NCI-H1092 treated with DMSO at 0.1 percent for 48 hours (cell line): ENCODE data around the gene AQP7.
"Not testable (repeated sequence)": the region's sequence is repeated elsewhere in the genome, so short reads cannot be mapped to it uniquely, and the experiment has no call there.

ENCODE experiments used
- DNase-seq: peaks from one replicate; lab custom pipeline; 2025; lab: John Stamatoyannopoulos, UW

AQP7 gene

DNA sequence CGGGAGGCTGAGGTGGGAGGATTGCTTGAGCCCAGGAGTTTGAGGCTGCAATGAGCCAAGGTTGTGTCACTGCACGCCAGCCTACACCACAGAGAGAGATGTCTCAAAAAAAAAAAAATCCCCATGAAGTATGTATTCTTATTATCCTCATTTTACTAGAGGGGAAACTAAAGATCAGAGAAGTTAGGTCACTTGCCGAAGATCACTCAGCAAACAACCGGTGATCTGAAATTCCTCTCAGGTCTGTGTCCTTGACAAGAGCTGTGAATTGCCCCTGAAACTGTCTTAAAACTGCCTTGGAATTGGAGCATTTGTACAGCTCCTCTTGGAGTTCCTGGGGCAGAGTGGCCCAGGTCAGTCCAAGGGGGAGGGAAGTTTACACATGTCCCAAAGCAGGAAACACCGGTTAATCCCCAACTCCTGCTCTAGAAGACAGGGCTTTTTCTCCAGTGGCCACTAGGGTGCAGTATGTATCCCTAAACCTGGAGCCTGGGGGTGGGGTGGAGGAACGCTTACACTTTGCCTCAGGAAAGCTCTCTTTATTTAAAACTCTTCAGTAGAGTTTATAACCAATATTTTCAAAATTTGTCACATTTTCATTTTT, 27.6 kb downstream of the AQP7 start:
- peak; percentile 63 for DNase-seq

DNA sequence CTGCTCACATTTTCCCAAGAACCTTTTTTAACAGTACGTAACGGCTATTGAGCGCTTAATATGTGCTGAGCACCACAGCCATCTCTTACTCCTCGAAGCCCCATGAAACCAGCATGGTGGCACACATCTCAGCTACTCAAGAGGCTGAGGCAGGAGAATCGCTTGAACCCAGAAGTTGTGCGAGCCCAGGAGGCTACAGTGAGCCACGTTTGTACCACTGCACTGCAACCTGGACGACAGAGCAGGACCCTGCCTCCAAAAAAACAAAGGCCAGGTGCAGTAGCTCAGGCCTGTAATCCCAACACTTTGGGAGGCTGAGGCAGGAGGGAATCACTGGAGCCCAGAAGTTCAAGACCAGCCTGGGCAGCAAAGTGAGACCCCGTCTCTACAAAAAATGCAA, 28.2 kb downstream of the AQP7 start:
- DNase-seq, result no peak

DNA sequence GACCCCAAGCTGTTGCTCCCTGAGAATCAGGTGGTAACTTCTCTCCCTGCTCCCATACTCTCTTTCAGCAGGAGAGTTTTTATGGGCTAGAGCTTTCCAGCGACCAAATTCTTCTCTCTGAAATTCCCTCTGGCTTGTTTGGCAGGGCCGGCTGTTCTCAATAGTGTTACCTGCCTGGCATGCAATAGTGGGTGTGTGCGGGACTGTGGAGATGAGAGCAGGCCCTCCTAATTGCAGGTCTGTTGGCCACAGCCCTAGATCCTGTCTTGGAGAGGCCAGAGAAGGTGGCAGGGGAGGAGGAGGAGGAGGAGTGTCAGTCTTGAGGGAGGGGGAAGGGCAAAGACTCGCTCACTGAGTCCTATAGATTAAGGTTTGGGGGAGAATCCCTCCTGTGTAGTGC, 29.5 kb downstream of the AQP7 start:
- DNase-seq, result no peak

DNA sequence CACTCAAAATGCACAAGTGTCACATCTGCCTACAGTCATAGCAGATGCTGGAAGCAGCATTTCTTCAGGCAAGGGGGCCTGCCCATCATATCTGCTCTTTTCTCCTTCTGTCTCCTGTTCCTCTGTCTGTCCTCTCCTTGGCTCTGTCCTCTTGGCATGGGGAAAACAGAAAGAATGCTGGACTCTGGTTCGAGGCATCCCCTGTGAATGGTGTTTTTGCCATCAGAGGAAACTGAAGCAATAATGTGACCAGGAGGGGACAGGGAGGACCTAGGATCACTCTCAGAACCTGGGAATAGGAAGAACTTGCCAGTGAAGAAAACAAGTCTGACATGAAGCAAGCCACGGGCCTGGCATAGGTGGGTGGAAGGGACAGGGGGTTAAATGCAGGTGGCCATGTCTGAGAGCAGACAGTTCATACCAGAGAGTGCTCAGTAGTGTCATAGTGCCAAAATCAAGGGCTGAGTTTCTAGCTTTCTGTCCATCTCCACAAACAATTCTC, 35.3 kb downstream of the AQP7 start:
- no peak for DNase-seq

DNA sequence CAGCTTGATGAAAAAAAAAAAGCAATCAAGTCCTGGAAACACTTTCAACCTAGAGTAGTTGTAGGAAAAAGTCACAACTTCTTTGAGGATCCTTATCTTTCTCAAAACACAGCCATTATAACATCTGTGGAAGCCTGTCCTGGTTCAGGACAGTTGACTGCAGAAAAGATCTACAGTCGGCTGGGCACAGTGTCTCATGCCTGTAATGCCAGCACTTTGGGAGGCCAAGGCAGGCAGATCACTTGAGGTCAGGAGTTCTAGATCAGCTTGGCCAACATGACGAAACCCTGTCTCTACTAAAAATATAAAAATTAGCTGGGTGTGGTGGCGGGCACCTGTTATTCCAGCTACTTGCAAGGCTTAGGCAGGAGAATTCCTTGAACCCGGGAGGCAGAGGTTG, 37.6 kb downstream of the AQP7 start:
- not testable (repeated sequence) for DNase-seq

DNA sequence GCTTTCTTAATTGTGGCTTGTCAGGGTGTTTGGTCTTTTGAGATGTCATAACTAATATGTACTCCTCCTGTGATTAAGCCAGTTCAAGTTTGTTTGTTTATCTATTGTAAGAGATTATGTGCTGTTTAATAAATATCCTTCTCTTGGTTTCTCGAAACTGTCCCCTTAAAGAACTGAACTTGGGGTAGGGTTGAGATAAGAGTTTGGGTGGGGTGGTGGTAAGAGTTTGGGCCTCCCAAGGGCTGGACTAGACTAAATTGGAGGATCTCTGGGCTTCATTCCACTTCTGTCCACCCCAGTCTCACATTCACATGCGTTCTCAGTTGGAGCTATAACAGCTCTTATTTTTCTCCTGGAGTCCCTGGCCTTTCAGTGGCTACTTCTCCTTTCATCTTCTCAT, 38.2 kb downstream of the AQP7 start:
- DNase-seq, result no peak

DNA sequence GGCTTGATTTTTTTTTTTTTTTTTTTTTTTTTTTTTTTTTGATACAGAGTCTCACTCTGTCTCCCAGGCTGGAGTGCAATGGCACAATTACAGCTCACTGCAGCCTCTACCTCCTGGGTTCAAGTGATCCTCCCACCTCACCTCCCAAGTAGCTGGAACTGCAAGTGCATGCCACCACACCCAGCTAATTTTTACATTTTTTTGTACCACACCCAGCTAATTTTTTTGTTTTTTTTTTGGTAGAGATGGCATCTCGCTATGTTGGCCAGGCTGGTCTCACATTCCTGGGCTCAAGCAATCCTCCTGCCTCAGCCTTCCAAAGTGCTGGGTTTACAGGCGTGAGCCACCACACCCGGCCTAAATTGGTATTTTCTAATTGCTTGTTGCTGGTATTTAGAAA, 43.7 kb downstream of the AQP7 start:
- DNase-seq, result not testable (repeated sequence)

DNA sequence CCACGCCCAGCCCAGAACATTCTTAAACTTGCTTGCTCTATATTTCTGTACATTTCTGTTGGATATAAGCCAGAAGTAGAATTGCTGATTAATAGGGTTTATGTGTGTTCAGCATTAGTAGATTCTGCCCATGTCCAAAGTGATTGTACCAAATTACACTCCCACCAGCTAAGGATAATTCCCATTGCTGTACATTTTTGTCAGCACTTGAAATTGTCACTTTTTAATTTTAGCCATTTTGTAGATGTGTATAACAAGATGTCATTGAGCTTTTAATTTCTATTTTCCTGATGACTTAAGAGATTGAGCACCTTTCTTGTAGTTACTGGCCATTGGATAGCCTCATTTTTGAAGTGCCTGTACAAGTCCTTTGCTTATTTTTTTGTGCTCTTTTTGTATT, 46.4 kb downstream of the AQP7 start:
- DNase-seq, result no peak

DNA sequence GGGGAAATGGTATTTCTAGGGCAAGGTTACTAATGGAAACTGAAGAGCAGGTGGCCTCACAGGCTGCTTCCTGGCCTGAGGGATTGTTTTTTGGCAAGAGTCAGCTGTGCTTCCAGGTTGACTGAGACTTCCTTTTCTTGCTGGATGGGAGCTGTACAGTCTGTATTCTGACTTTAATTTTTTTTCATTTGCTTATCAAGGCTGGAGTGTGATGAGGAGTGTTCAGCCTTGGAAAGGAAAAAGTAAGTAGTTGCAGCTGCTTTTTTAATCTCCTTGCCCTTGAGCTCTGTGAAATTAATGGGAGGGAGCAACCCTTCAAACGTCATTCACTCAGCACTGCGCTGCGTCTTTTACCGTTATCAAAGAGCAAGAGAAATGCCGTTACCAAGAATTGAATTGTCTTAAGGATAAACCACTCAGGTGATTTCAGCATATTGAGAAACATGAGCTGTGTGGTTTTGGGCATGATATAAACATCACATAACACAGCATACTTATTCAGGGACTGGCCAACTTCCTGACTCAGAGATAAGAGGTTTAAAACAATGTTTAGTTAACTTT, 47.6 kb downstream of the AQP7 start:
- DNase-seq, result no peak

DNA sequence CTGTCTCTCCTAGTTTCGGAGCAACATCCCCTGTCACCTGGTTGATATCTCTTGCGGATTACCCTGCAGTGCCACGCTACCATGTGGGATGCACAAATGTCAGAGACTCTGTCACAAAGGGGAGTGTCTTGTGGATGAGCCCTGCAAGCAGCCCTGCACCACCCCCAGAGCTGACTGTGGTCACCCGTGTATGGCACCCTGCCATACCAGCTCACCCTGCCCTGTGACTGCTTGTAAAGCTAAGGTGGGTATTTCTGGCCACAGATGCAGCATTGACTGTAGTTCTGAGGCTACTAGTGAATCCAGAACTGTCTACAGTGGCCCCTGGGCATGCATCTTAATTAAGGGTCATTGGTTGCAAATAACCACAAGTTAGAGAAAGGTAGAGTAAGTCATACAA, 50.8 kb downstream of the AQP7 start:
- no peak for DNase-seq

DNA sequence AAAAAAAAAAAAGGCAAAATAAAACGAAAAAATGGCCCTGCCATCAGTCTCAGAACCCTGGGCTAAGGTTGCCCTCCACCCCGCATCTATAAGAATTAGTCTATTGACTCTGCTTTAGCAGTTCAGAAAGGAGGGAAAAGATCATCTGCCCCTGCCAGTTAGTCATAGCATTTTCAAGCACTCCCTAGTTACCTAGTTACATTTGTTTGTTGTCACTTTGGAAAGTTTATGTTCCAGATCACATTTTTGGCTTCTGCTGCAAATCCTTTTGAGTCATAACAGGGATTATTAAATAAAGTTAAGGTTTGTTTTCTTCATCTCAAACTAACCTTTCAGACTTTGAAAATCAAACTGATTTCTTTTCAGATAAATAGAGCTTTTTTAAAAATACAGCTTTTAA, 52.1 kb downstream of the AQP7 start:
- DNase-seq, result no peak

DNA sequence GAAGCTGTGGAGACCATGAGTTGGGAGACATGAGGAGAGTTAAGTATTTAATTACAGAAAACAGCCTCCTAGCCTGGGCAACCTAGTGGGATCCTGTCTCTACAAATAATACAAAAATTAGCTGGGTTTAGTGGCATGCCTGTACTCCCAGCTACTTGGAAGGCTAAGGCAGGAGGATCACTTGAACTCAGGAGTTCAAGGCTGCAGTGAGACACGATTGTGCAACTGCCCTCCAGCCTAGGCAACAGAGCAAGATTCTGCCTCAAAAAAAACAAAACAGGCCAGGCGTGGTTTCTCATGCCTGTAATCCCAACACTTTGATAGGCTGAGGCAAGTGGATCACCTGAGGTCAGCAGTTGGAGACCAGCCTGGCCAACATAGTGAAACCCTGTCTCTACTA, 52.6 kb downstream of the AQP7 start:
- no peak for DNase-seq

DNA sequence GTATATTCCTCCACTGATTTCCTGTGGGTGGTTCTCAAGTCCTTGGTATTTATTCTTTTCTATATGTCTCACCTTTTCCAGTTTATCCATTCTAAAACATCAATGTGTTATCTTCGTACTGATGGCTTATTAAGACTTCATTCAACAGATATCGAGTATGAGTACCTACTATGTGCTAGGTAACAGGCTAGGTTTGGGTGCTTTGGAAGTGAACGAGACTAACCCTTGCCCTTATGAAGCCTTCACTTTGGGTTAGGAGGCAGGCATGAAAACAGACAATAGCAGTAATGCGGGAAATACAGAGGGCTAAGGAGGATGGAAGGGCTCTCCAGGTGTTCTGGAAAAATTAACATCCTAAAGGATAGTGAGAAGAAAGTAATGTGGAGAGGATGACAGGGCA, 53.4 kb downstream of the AQP7 start:
- no peak for DNase-seq

DNA sequence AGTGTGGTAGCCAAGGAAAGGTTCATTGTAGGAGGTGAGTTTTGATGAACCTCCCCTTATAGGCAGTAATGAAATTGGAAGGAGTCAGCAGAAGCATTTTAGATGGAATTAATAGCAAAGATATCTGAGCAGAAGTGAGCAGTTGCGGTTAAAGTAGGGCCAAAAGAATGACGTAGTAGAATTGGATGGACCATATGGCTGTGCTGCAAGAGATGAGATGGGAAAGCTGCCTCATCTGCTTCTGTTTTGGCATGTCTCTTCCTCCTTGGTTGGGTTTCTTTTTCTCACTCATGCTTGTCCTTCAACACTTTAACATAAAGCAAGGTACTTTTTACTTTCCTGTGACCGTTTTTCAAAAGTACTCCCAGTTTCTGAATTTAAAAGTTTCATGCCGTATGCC, 55.8 kb downstream of the AQP7 start:
- DNase-seq, result no peak

DNA sequence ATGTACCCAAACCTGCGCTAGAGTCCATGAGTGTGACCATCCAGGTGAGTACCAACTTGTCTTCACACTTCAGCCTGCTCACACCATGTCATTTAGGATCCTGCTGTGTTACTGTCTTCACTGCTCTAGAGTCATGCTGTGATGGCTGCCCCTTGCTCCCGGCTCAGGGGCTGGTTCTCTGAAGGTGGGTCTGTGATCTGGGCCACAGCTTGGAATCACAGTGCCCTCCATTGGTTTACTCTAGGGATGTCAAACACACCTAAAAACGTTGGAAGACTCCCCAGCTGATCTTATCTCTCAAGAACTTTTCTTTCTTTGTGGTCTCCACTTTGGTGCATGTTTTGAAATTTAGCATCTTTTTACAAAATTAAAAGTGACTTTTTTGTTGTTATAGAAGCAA, 58.2 kb downstream of the AQP7 start:
- no peak for DNase-seq

DNA sequence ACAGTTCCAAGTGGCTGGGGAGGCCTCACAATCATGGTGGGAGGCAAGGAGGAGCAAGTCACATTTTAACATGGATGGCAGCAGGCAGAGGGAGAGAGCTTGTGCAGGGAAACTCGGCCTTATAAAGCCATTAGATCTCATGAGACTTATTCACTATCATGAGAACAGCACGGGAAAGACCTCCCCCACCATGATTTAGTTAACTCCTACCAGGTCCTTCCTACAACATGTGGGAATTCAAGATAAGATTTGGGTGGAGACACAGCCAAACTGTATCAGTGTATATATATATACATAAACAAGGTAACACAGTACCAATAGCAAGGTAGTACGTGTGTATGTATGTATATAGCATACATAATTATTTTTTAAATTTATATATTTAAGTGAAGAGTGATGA, 61.2 kb downstream of the AQP7 start:
- no peak for DNase-seq

DNA sequence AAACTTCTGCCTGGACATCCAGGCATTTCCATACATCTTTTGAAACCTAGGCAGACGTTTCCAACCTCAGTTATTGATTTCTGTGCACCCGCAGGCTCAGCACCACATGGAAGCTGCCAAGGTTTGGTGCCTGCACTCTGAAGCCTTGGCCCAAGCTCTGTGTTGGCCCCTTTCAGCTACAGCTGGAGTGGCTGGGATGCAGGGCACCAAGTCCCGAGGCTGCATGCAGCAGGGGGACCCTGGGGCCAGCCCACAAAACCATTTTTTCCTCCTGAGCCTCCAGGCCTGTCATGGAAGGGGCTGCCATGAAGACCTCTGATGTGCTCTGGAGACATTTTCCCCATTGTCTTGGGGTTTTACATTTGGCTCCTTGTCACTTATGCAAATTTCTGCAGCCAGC, 62.2 kb downstream of the AQP7 start:
- no peak for DNase-seq
